ENCODE measurements around the gene AP4B1. TPM values are rescaled to one million over a fixed set of nuclear protein-coding genes. Genes with fewer than 3 reads are reported as not detected.

Gene AP4B1
- total and polyA plus RNA-seq, 11 donors = 7.3 to 17.2 (median 10.5) TPM

- Histone ChIP-seq H3K4me1 (no peaks in the 10 kb centered on the region), H3K36me3 (no peaks in the 10 kb centered on the region), H3K27ac (no peak overlapping the region), H3K9me3 (no peaks in the 10 kb centered on the region), H3K4me3 (no peak overlapping the region), H3K27me3 (no peaks in the 10 kb centered on the region)
- TF ChIP-seq POLR2A (IDR thresholded peaks at IDR 0.05) = no peak
- no peak for TF ChIP-seq CTCF (IDR thresholded peaks at IDR 0.05)
- WGBS, 4 donors = 85 to 89% (median 88%) methylated on average over 17 of the region's 17 CpGs
- ATAC-seq (no peak), DNase-seq (no peak)
- intact Hi-C loops (cut with DNase I) = no loop called here
Measured at GRCh38 chr1:113886417-113887401, 17.9 kb downstream of the AP4B1 start.

- Histone ChIP-seq H3K27me3 (no peaks in the 10 kb centered on the region), H3K9me3 (no peaks in the 10 kb centered on the region), H3K27ac (no peak overlapping the region), H3K36me3 (no peaks in the 10 kb centered on the region), H3K4me1 (peaks cover 0 to 20% (median 0%) of the 10 kb centered on the region in 12 donors), H3K4me3 (no peak overlapping the region)
- intact Hi-C loops (cut with DNase I) = no loop called here
- DNase-seq = no peak
- 82 to 95% (median 87%) methylated on average over 2 of the region's 2 CpGs for WGBS, 4 donors
- no peak for ATAC-seq
- TF ChIP-seq CTCF (IDR thresholded peaks at IDR 0.05) (no peak), POLR2A (IDR thresholded peaks at IDR 0.05) (no peak)
Measured at GRCh38 chr1:113881661-113882060, 22.9 kb downstream of the AP4B1 start.

GRCh38 chr1:113879739-113880038 lies 24.9 kb downstream of the AP4B1 start:
- no peak for TF ChIP-seq CTCF (IDR thresholded peaks at IDR 0.05)
- TF ChIP-seq POLR2A (IDR thresholded peaks at IDR 0.05) = no peak
- Histone ChIP-seq H3K4me1 (peaks cover 0 to 23% (median 0%) of the 10 kb centered on the region in 12 donors), H3K27ac (no peak overlapping the region), H3K36me3 (no peaks in the 10 kb centered on the region), H3K9me3 (no peaks in the 10 kb centered on the region), H3K27me3 (no peaks in the 10 kb centered on the region), H3K4me3 (no peak overlapping the region)
- WGBS, 4 donors = 95 to 99% (median 97%) methylated on average over 4 of the region's 4 CpGs
- DNase-seq (no peak), ATAC-seq (no peak)
- intact Hi-C loops (cut with DNase I) = no loop called here

- peaks cover 0 to 50% (median 0%) of the 10 kb centered on the region in 12 donors for H3K4me1 ChIP-seq
- ATAC-seq = no peak
- no peak overlapping the region for H3K4me3 ChIP-seq
- TF ChIP-seq CTCF (IDR thresholded peaks at IDR 0.05) (no peak), POLR2A (IDR thresholded peaks at IDR 0.05) (no peak)
- 92 to 94% (median 93%) methylated on average over 5 of the region's 5 CpGs for WGBS, 4 donors
- H3K9me3 ChIP-seq = no peaks in the 10 kb centered on the region
- H3K27me3 ChIP-seq = no peaks in the 10 kb centered on the region
- intact Hi-C loops (cut with DNase I) = no loop called here
- DNase-seq = no peak
- H3K27ac ChIP-seq = no peak overlapping the region
- no peaks in the 10 kb centered on the region for H3K36me3 ChIP-seq
Measured at GRCh38 chr1:113876176-113876575, 28.4 kb downstream of the AP4B1 start.

All from heart left ventricle (tissue), 16 donors.